Glomerular endothelial cell (primary cell): ENCODE measurements around the gene CCDC80. TPM values are rescaled to one million over a fixed set of nuclear protein-coding genes. Genes with fewer than 3 reads are reported as not detected.
A peak's percentile ranks its signal among the peaks of the same experiment; 100 is the strongest.

Experiments
- DNase-seq: peaks from one replicate; pipeline ENCODE4 v3.0.0-alpha.2; 2011; ENCODE audit warnings: low read depth, low spot score; ENCODE audit errors: extremely low read depth
- total RNA-seq: library from RNA; depleted of rRNA; stranded (reverse); fragments of >200 nt; gene quantifications from 2 replicates; pipeline ENCODE4 v1.2.3, GENCODE V29; 2015

Gene CCDC80
- total RNA-seq, 1 donor from 2014 or later, result 16.2 TPM

GRCh38 chr3:112633757-112634156 is 7.2 kb downstream of the CCDC80 start:
- no peak for DNase-seq

DNA sequence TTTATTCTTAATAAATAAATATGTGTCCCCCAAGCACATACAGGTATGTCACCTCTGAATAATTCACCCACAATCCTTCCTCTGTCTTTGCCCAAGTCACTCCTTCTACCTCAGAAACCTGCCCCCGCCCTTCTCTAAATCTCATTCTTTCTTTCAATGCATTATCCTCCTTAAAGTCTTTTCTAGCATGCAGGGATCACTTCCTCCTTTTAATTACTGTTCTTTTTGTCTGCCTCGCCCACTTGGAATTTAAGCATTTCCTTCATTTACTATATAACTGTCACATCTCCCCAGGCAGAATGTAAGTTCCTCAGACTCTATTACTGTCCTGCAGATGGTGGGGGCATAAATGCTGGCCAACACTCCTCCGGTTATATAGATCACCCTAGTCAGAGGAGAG is 7.8 kb downstream of the CCDC80 start:
- no peak for DNase-seq

GRCh38 chr3:112632596-112632995 is 8.3 kb downstream of the CCDC80 start:
- no peak for DNase-seq

DNA sequence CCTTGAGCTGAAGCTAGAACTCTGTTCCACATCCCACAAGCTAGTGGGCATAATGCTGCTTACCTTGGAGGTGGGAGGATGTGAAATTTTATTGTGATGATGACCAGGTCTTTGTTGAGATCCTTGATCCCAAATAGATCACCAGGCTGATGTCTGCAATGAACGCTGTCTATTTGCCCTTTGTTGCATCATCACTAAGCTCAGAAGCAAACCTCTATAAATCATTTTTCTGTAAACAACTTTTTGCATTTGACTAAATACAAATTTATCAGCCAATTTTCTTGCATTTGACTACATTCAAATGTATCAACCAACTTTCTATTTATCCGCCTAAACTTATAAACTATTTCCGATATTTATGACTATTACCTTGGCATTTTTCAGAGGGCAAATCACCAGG is 9.7 kb downstream of the CCDC80 start:
- DNase-seq, result no peak

DNA sequence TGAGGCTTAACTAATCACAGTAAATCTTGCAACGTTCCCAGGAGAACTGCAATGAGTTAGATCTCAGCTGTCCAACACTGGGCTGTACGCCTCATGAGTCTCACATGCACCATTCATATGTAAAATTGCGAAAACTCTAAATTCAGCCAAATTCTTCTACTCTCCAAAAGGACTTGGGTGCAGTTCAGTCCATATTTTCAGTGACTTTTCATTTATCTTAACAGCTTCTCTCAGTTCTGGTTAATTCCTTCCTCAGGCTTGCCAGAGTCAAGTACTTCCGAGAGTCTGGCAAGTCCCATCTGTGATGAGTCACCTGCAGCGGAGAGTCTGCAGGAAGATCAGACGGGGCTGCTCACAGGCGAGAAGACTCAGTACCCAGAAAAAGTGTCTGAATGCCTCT is 11.5 kb downstream of the CCDC80 start:
- no peak for DNase-seq

GRCh38 chr3:112627919-112628466 is 12.9 kb downstream of the CCDC80 start:
- no peak for DNase-seq

GRCh38 chr3:112627419-112627818 is 13.5 kb downstream of the CCDC80 start:
- no peak for DNase-seq

- no peak for DNase-seq
Observed at GRCh38 chr3:112623717-112624116, 17.2 kb downstream of the CCDC80 start.

GRCh38 chr3:112623213-112623612 is 17.7 kb downstream of the CCDC80 start:
- no peak for DNase-seq

DNA sequence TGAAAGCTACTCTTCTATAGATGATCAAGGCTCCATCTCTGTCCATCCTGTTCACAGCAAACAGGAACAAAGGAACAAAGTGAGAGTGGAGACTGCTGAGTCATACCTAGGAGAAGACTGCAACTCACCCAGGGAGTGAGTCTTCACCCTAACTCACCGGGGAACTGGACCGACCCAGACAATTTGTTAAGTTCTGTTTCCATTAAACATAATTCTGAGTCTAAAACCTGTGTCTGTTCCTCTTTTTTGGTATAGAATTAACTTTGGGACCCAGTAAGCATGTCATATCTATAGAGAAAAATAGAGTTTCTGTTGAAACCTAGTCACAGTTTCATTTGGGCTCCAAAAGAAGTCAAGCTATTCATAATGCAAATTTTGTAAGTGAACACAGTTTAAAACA is 21.6 kb downstream of the CCDC80 start:
- DNase-seq, result no peak

GRCh38 chr3:112617285-112617684 is 23.7 kb downstream of the CCDC80 start:
- DNase-seq, result no peak

- no peak for DNase-seq
Observed at GRCh38 chr3:112615989-112616731, 24.8 kb downstream of the CCDC80 start.

GRCh38 chr3:112611752-112612515 is 29.0 kb downstream of the CCDC80 start:
- DNase-seq, result no peak

DNA sequence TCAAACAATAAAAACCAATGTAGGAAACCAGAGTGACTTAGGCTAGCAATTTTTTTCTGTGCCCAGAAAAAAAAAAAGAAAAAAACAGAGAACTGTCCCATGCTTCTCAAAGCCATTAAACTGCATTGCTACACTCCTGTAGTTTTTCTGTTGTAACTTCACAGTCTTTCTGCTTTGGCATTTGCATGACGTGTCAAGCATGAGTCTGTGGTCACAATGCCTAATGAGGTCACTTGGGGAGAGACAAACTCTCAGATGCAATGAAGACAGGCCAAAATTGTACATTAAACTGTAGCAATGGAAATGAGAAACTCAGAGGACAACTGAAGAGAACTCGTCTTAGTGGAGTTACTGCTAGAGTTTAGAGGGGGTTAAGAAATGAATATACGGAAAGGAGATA is 30.8 kb downstream of the CCDC80 start:
- DNase-seq, result no peak

DNA sequence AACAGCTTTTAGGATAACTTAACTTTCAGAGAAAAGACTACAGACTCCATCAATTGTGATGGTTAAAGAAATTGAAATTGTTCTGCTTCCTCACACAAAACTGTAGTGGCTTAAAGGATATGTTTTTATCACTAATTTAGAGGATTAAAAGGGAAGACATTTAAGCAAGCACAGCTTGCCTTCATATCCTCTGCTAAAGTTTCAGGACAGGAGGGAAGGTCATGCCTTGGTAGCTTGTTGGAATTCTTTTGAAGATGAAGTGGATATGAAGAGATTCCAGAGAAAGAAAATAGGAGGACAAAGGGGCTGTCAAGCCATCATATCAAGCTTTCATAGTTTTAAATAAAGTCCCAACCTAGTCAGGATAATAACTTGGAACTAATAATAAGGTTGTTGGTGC is 33.1 kb downstream of the CCDC80 start:
- no peak for DNase-seq

DNA sequence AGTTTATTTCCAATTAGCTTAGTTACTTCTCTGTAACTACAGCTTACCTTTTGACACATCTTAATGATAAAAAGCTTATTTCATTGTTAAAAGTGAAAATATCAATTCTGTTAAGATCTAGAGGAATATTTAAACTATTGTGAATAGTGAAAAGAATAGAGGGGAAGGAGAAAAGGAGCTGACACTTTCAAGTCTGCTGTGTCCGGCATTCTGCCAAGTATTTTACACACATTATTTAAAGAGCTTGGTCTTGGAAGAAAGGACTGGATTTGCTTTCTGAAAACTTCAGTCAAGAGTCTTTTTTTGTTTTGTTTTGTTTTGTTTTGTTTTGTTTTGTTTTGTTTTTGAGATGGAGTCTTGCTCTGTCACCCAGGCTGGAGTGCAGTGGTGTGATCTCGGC is 34.8 kb downstream of the CCDC80 start:
- DNase-seq, result no peak

GRCh38 chr3:112605285-112605684 is 35.7 kb downstream of the CCDC80 start:
- peak; percentile 99 for DNase-seq

DNA sequence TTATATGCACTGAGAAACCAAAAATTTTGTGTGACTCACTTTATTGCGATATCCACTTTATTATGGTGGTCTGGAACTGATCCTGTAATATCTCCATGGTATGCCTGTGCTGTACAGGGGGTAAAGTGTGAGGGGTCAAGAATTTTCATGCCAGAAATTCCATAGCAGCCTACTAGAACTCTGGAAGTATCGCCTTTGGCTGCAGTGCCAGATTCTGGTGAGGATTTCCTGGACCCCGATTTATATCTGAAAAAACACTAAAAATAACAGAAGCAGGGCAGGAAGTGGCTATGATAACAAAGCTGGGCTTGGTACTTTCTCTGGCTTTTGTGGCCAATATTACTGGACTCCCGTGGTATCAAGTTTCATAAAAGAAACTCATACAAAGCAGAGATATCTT is 36.4 kb downstream of the CCDC80 start:
- DNase-seq, result peak; percentile 95

- DNase-seq, result no peak
Observed at GRCh38 chr3:112602217-112602838, 38.6 kb downstream of the CCDC80 start.

- DNase-seq, result no peak
Observed at GRCh38 chr3:112598731-112599130, 42.2 kb downstream of the CCDC80 start.

- DNase-seq, result no peak
Observed at GRCh38 chr3:112597945-112598344, 43.0 kb downstream of the CCDC80 start.

DNA sequence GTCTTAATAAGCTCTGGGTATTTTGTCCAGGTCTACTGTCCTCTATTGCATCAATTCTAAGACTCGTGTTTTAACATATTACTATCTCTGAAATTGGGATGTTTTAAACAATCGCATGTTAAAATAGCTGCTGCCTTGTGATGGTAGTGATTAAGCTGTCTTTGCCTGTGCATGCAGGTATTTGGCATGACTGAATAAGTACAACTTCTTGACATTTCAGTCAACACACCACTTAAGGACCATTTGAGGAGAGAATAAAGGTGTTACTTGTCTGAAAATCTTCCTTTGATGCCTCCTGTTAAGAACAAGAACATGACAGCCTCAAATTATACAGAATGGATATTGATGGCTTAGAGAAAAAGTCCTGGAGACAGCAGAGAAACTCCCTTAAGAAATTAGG is 46.1 kb downstream of the CCDC80 start:
- DNase-seq, result no peak
